Neural cell (in vitro differentiated cells): ENCODE measurements around the gene GIMAP6. TPM values are rescaled to one million over a fixed set of nuclear protein-coding genes. Genes with fewer than 3 reads are reported as not detected.

Source experiments
- H2AFZ ChIP-seq: fragments of 200-600, 300-800 bp; sonication (generic), shearing (Covaris generic); 2 replicates; pipeline ENCODE4 v1.6.0; 2014; ENCODE audit warnings: low read depth, mild to moderate bottlenecking, antibody characterized with exemption, low read length, moderate library complexity
- H3F3A ChIP-seq: fragments of 200-600 bp; shearing (Covaris generic); 2 replicates; pipeline ENCODE4 v1.6.1; 2016; ENCODE audit warnings: mild to moderate bottlenecking, moderate library complexity, mixed read lengths, antibody characterized with exemption, low read length; ENCODE audit not compliant: insufficient read depth, poor library complexity, severe bottlenecking
- H3K27ac ChIP-seq: fragments of 200-600, 300-800 bp; sonication (generic), shearing (Covaris generic); 2 replicates; pipeline ENCODE4 v1.5.1; 2014; ENCODE audit warnings: mild to moderate bottlenecking, low read length, moderate library complexity
- H3K27me3 ChIP-seq: fragments of 300-800, 200-600 bp; sonication (generic), shearing (Covaris generic); 2 replicates; pipeline ENCODE4 v1.6.0; 2014; ENCODE audit warnings: mild to moderate bottlenecking, low read depth, low read length, moderate library complexity; ENCODE audit not compliant: insufficient read depth
- H3K36me3 ChIP-seq: fragments of 300-800, 200-600 bp; sonication (generic), shearing (Covaris generic); 2 replicates; pipeline ENCODE4 v1.5.1; 2014; ENCODE audit warnings: mild to moderate bottlenecking, antibody characterized with exemption, low read length, moderate library complexity; ENCODE audit not compliant: insufficient read depth
- H3K4me2 ChIP-seq: fragments of 300-800, 200-600 bp; sonication (generic), shearing (Covaris generic); 2 replicates; pipeline ENCODE4 v1.6.0; 2014; ENCODE audit warnings: mild to moderate bottlenecking, low read length
- H3K4me3 ChIP-seq: fragments of 300-800, 200-600 bp; sonication (generic), shearing (Covaris generic); 2 replicates; pipeline ENCODE4 v1.5.1; 2014; ENCODE audit warnings: mild to moderate bottlenecking, low read length, moderate library complexity
- H3K79me2 ChIP-seq: fragments of 200-600 bp; shearing (Covaris generic); replicated peaks from 2 replicates; pipeline ENCODE4 v1.6.0; 2014; ENCODE audit warnings: mild to moderate bottlenecking, low read length, moderate library complexity; ENCODE audit not compliant: insufficient read depth
- H3K9ac ChIP-seq: fragments of 300-800, 200-600 bp; sonication (generic), shearing (Covaris generic); 2 replicates; pipeline ENCODE4 v1.6.1; 2016; ENCODE audit warnings: mild to moderate bottlenecking, low read length, mixed read lengths
- H3K9me2 ChIP-seq: fragments of 200-600 bp; shearing (Covaris generic); 2 replicates; pipeline ENCODE4 v1.6.1; 2016; ENCODE audit warnings: mild to moderate bottlenecking, low read length, mixed read lengths; ENCODE audit not compliant: insufficient read depth
- H3K9me3 ChIP-seq: fragments of 200-600, 300-800 bp; sonication (generic), shearing (Covaris generic); 2 replicates; pipeline ENCODE4 v1.6.1; 2016; ENCODE audit warnings: mild to moderate bottlenecking, mixed run types, low read length, moderate library complexity, mixed read lengths
- H4K20me1 ChIP-seq: fragments of 200-600 bp; shearing (Covaris generic); 2 replicates; pipeline ENCODE4 v1.6.1; 2016; ENCODE audit warnings: mild to moderate bottlenecking, mixed run types; ENCODE audit not compliant: insufficient read depth
- EP300 ChIP-seq: fragments of 450-650 bp; conservative IDR thresholded peaks from 2 replicates; pipeline ENCODE4 v1.6.1; 2014; ENCODE audit warnings: antibody characterized with exemption, mild to moderate bottlenecking, moderate library complexity; ENCODE audit not compliant: poor library complexity, severe bottlenecking
- EZH2 ChIP-seq: fragments of 200-600, 300-800 bp; shearing (Covaris generic), sonication (generic); IDR thresholded peaks from 2 replicates; pipeline ENCODE4 v1.6.1; 2014; ENCODE audit warnings: antibody characterized with exemption, low read length, borderline replicate concordance, mild to moderate bottlenecking; ENCODE audit not compliant: insufficient read depth, poor library complexity, severe bottlenecking
- MXI1 ChIP-seq: fragments of 450-650 bp; conservative IDR thresholded peaks from 2 replicates; pipeline ENCODE4 v1.6.1; 2014; ENCODE audit warnings: antibody characterized with exemption, mild to moderate bottlenecking; ENCODE audit not compliant: poor library complexity, severe bottlenecking
- POLR2AphosphoS5 ChIP-seq: IDR thresholded peaks from 2 replicates; pipeline ENCODE4 v1.6.1; 2012
- RAD21 ChIP-seq: fragments of 450-650 bp; conservative IDR thresholded peaks from 2 replicates; pipeline ENCODE4 v1.6.1; 2014; ENCODE audit warnings: antibody characterized with exemption, mild to moderate bottlenecking, moderate library complexity
- SMC3 ChIP-seq: fragments of 450-650 bp; conservative IDR thresholded peaks from 2 replicates; pipeline ENCODE4 v1.6.1; 2014; ENCODE audit warnings: antibody characterized with exemption, mild to moderate bottlenecking, moderate library complexity; ENCODE audit not compliant: poor library complexity
- TAF1 ChIP-seq: IDR thresholded peaks from 2 replicates; pipeline ENCODE4 v1.6.1; 2012; ENCODE audit warnings: low read depth
- polyA plus RNA-seq: library from polyadenylated mRNA; depleted of rRNA; stranded (reverse); fragments of >200 nt; gene quantifications from 2 replicates; pipeline ENCODE4 v1.2.3, GENCODE V29; 2014
- TF ChIP-seq, protein P1 (sequence below): IDR thresholded peaks from 2 replicates; pipeline ENCODE4 v1.6.1; 2012; ENCODE audit warnings: borderline replicate concordance
- TF ChIP-seq, protein P2 (sequence below): fragments of 450-650 bp; IDR thresholded peaks from 2 replicates; pipeline ENCODE4 v1.5.1; 2014; ENCODE audit warnings: antibody characterized with exemption, mild to moderate bottlenecking, moderate library complexity; ENCODE audit not compliant: poor library complexity, severe bottlenecking

GIMAP6 gene
- polyA plus RNA-seq, 1 donor from 2014 or later, result not detected

DNA sequence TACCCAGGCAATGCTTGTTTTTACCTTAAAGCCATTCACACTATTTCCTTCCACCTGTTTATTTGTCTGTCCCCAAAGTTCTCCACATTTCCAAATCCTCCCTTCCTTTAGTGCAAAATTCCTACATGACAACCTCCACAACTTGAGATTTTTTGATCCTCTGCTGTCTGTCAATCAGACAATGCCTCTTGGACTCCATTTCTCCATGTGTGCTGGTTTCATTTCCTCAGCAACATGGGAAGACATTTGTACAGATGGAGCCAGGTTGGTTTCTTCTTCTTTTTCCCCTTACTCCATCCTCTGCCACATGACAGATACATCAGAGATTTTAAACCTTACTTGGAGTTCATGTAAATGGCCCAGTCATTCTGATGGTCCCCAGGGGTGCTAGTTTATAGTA is 34.2 kb upstream of the GIMAP6 start:
- Histone ChIP-seq H3K36me3 (no peaks in the 10 kb centered on the region), H3K79me2 (no peaks in the 10 kb centered on the region), H3K9ac (no peak overlapping the region), H3K4me3 (no peak overlapping the region), H3F3A (no peaks in the 10 kb centered on the region), H3K9me2 (no peaks in the 10 kb centered on the region), H3K4me2 (no peak overlapping the region), H3K9me3 (no peaks in the 10 kb centered on the region), H2AFZ (no peak overlapping the region), H3K27me3 (no peaks in the 10 kb centered on the region), H4K20me1 (no peaks in the 10 kb centered on the region), H3K27ac (no peak overlapping the region)
- TF ChIP-seq, protein P1, sequence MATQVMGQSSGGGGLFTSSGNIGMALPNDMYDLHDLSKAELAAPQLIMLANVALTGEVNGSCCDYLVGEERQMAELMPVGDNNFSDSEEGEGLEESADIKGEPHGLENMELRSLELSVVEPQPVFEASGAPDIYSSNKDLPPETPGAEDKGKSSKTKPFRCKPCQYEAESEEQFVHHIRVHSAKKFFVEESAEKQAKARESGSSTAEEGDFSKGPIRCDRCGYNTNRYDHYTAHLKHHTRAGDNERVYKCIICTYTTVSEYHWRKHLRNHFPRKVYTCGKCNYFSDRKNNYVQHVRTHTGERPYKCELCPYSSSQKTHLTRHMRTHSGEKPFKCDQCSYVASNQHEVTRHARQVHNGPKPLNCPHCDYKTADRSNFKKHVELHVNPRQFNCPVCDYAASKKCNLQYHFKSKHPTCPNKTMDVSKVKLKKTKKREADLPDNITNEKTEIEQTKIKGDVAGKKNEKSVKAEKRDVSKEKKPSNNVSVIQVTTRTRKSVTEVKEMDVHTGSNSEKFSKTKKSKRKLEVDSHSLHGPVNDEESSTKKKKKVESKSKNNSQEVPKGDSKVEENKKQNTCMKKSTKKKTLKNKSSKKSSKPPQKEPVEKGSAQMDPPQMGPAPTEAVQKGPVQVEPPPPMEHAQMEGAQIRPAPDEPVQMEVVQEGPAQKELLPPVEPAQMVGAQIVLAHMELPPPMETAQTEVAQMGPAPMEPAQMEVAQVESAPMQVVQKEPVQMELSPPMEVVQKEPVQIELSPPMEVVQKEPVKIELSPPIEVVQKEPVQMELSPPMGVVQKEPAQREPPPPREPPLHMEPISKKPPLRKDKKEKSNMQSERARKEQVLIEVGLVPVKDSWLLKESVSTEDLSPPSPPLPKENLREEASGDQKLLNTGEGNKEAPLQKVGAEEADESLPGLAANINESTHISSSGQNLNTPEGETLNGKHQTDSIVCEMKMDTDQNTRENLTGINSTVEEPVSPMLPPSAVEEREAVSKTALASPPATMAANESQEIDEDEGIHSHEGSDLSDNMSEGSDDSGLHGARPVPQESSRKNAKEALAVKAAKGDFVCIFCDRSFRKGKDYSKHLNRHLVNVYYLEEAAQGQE, result no peak
- TF ChIP-seq MXI1 (no peak), EZH2 (no peak), TAF1 (no peak), RAD21 (no peak), POLR2AphosphoS5 (no peak), EP300 (no peak), SMC3 (no peak)
- TF ChIP-seq, protein P2, sequence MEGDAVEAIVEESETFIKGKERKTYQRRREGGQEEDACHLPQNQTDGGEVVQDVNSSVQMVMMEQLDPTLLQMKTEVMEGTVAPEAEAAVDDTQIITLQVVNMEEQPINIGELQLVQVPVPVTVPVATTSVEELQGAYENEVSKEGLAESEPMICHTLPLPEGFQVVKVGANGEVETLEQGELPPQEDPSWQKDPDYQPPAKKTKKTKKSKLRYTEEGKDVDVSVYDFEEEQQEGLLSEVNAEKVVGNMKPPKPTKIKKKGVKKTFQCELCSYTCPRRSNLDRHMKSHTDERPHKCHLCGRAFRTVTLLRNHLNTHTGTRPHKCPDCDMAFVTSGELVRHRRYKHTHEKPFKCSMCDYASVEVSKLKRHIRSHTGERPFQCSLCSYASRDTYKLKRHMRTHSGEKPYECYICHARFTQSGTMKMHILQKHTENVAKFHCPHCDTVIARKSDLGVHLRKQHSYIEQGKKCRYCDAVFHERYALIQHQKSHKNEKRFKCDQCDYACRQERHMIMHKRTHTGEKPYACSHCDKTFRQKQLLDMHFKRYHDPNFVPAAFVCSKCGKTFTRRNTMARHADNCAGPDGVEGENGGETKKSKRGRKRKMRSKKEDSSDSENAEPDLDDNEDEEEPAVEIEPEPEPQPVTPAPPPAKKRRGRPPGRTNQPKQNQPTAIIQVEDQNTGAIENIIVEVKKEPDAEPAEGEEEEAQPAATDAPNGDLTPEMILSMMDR, result no peak

DNA sequence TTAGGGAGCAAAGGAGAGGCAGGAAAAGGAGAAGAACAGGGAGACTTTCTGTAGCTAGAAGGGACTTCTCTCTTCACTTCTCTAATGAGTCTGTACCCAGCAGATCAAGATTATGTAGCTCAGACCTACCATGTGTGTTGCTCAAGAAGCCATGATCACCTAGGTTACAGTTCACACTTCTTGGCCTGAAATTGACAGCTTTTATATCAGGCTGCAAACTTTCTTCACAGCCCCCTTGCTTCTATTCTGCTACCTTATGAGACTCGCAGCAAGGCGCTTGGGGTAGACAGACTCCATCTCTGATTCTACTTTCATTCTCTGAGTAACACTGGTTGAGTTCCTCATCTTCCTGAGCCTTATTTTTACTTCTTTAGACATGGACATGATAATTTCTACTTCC is 33.7 kb upstream of the GIMAP6 start:
- TF ChIP-seq SMC3 (no peak), POLR2AphosphoS5 (no peak), MXI1 (no peak), EZH2 (no peak), EP300 (no peak), RAD21 (no peak), TAF1 (no peak)
- TF ChIP-seq, protein P2, result no peak
- TF ChIP-seq, protein P1, result no peak
- Histone ChIP-seq H3K9me3 (no peaks in the 10 kb centered on the region), H3K4me3 (no peak overlapping the region), H2AFZ (no peak overlapping the region), H3K36me3 (no peaks in the 10 kb centered on the region), H4K20me1 (no peaks in the 10 kb centered on the region), H3K27ac (no peak overlapping the region), H3K79me2 (no peaks in the 10 kb centered on the region), H3K9me2 (no peaks in the 10 kb centered on the region), H3K4me2 (no peak overlapping the region), H3K9ac (no peak overlapping the region), H3F3A (no peaks in the 10 kb centered on the region), H3K27me3 (no peaks in the 10 kb centered on the region)
